PFSK-1 (cell line): ENCODE results near the gene CD247.

Experiments
- FOXP2 ChIP-seq: optimal IDR thresholded peaks from 2 replicates; pipeline ENCODE3; 2011; ENCODE audit warnings: borderline replicate concordance, control low read depth, inconsistent platforms; ENCODE audit not compliant: insufficient read depth; ENCODE audit errors: extremely low read length, extremely low read depth
- POLR2AphosphoS5 ChIP-seq: IDR thresholded peaks from 2 replicates; pipeline ENCODE4 v1.6.1; 2012; ENCODE audit warnings: low read depth, mild to moderate bottlenecking, control low read depth, low read length, moderate library complexity
- SIN3A ChIP-seq: IDR thresholded peaks from 2 replicates; pipeline ENCODE4 v1.6.1; 2012; ENCODE audit warnings: mild to moderate bottlenecking, low read length, moderate library complexity, borderline replicate concordance; ENCODE audit not compliant: insufficient read depth
- TAF1 ChIP-seq: IDR thresholded peaks from 2 replicates; pipeline ENCODE4 v1.6.1; 2012; ENCODE audit warnings: low read length, control low read depth, borderline replicate concordance; ENCODE audit not compliant: insufficient read depth
- TF ChIP-seq, protein P1 (sequence below), 2 experiments: IDR thresholded peaks; 2 replicates each; pipeline versions ENCODE4 v1.6.1 to v1.8.0; 2011 to 2012; ENCODE audit warnings: low read depth in 2 of 2, low read length in 2 of 2, control low read depth in 1 of 2, inconsistent platforms in 1 of 2, mild to moderate bottlenecking in 1 of 2, moderate library complexity in 1 of 2; ENCODE audit not compliant: insufficient read depth in 1 of 2

CD247 gene

GRCh38 chr1:167433884-167434283 lies 84.4 kb downstream of the CD247 start:
- TF ChIP-seq SIN3A = no peak
- TF ChIP-seq POLR2AphosphoS5 = no peak
- TF ChIP-seq FOXP2 = no peak
- TF ChIP-seq TAF1 = no peak
- TF ChIP-seq, protein P1, sequence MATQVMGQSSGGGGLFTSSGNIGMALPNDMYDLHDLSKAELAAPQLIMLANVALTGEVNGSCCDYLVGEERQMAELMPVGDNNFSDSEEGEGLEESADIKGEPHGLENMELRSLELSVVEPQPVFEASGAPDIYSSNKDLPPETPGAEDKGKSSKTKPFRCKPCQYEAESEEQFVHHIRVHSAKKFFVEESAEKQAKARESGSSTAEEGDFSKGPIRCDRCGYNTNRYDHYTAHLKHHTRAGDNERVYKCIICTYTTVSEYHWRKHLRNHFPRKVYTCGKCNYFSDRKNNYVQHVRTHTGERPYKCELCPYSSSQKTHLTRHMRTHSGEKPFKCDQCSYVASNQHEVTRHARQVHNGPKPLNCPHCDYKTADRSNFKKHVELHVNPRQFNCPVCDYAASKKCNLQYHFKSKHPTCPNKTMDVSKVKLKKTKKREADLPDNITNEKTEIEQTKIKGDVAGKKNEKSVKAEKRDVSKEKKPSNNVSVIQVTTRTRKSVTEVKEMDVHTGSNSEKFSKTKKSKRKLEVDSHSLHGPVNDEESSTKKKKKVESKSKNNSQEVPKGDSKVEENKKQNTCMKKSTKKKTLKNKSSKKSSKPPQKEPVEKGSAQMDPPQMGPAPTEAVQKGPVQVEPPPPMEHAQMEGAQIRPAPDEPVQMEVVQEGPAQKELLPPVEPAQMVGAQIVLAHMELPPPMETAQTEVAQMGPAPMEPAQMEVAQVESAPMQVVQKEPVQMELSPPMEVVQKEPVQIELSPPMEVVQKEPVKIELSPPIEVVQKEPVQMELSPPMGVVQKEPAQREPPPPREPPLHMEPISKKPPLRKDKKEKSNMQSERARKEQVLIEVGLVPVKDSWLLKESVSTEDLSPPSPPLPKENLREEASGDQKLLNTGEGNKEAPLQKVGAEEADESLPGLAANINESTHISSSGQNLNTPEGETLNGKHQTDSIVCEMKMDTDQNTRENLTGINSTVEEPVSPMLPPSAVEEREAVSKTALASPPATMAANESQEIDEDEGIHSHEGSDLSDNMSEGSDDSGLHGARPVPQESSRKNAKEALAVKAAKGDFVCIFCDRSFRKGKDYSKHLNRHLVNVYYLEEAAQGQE (IDR thresholded peaks at IDR 0.05; ENCODE audit: insufficient read depth in 1 of 2, low read depth in 2 of 2, low read length in 2 of 2) = no peak

GRCh38 chr1:167432780-167433179 lies 85.5 kb downstream of the CD247 start:
- TF ChIP-seq FOXP2 (no peak), TAF1 (no peak)
- TF ChIP-seq, protein P1 (IDR thresholded peaks at IDR 0.05; ENCODE audit: insufficient read depth in 1 of 2, low read depth in 2 of 2, low read length in 2 of 2) = no peak

DNA sequence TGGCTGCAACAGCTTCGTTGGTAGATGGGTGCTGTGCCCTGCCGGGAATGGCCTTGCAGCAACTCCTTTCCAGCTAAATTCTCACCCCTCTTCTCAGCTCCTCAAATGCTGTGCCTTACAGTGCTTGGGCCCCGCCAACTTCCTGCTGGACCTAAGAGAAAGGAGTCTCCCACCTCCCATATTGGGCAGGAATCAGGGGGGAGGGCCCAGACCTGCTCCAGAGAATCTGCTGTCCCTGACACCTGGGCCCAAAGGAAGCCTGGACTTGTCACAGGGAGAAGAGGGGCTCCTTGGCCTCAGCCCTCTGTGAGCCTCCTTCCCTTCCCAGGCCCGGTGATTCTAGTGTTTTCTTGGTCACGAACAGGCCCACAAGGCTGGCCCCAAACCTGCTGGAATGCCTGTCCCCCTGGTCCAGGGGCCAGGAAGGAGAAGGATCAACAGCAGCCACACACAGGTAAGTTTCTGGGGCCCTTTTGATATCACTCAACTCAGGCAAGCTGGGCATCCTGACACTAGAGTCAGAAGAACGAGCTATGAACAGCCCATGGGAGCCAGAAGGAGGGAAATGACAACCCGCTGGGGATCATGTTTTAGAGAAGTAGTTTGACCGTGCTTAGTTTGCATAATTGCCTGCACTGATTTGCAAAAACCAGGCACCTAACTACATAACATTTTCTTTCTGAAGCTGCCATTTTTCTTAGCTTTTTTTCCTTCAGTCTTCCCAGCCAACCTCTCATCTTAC lies 86.2 kb downstream of the CD247 start:
- no peak for TF ChIP-seq POLR2AphosphoS5
- TF ChIP-seq SIN3A = no peak
- TF ChIP-seq TAF1 = no peak
- no peak for TF ChIP-seq FOXP2
- TF ChIP-seq, protein P1 (IDR thresholded peaks at IDR 0.05; ENCODE audit: insufficient read depth in 1 of 2, low read depth in 2 of 2, low read length in 2 of 2) = no peak

GRCh38 chr1:167431261-167431908 lies 86.9 kb downstream of the CD247 start:
- TF ChIP-seq TAF1 = no peak
- no peak for TF ChIP-seq FOXP2
- TF ChIP-seq, protein P1 (IDR thresholded peaks at IDR 0.05; ENCODE audit: insufficient read depth in 1 of 2, low read depth in 2 of 2, low read length in 2 of 2) = no peak
- TF ChIP-seq POLR2AphosphoS5 = no peak
- no peak for TF ChIP-seq SIN3A
